ENCODE results near the gene DCC.

Gene DCC

DNA sequence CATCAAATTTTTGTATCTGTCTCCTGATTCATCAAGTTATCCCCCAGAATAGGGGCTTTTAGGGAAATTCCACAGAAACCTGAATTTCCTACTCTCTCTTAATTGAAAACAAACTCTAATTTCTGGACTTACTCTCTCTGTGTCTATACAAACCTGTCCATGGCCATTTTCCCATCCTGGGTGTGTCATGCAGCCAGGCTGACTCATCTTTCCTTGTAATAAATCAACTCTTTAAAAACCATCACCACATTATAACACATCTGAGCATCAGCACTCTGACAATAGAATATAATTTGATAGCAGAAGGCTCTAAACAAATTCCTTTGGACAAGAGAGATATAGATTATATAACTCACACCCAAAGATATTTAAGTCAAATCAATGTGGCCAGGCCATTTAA, 610.2 kb downstream of the DCC start:
- no peak for DNase-seq

DNA sequence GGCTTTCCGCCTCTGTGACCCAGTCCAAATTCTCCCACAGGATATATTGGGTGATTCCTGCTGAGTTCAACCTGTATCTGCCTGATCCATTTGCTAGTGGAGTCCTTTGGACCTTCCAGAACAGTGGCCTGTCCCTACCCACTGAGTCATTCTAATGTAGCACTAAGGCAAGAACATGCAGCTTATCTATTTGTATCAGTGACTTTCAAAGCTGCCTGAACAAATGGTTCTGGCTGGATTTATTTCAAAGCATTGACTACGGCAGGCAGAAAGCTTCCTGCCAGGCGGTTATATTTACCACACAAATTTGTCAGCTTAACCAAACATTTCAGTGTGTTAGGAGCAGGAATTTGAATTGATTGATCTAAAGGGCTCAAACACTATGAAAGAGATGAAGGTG, 613.4 kb downstream of the DCC start:
- DNase-seq: no peak

DNA sequence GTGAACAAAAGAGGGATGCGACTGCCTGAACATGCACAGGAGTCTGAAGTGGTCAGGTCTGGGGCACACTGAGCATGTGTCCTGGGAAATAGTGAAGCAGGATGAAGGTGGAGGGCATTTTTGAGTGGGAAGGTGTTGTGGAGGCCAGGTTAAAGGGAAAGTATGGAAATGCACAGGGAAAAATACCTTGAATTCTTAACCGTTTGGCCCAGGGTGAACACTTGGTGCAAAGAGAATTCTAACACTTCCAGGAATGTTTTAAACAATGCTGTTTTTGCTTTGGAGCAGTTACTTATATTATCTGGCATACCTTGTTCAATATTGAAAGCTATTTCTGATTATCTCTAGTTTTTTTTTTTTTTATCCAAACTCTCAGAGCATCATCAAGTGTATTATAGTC, 623.5 kb downstream of the DCC start:
- DNase-seq: no peak

DNA sequence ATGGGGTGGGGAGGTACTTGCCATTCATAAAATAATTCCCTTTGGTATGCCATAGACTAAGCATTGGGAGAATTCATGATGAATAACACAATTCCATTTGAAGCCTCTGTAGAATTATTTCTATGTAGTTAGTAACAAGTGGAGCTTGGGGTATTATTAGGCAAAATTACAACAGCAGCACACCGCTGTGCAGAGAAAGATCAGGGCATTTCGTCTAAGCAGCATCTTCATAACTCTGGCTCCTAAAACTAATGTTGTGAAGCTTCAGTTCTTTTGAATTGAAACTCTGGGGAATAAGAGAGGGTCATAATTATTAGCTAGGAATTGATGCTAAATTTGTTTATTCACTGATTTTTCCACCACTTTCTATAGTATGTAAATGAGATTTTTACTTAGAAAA, 630.7 kb downstream of the DCC start:
- DNase-seq: no peak

DNA sequence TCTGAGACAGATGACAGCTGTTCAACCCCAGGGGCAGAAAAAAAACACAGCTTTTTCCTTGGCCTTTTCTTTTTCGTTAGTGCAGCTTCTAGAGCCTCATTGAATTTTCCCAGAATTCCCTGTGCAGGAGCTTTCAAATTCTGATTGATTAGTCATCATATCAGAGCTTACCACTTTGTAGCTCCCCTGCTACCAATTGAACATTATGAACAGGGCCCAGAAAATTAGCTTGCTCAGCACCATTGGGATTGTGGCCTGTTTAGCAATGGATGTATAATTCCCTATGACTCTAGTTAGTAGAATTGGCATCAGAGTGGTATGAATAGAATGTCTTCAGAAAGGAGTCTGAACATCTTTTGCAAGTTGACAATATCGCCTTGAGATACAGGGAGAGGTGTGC, 631.1 kb downstream of the DCC start:
- no peak for DNase-seq

DNA sequence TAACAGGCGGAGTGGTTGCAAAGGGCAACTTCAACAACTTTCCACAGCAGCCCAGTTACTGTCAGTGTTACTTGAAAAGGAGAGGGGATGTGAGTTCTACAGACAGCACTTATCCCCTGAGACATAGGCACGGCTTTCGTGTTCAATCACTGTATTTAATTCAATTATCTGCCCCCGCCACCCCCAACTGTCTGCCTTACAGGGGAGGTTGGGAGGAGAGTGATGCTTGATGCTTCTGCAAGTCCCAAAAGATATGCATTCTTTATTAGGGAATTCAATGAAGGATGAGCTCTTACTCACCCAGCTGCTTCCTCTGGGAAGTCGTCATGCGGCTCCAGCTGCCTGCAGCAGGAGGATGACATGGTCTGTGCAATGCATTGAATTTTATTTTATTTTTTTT, 639.9 kb downstream of the DCC start:
- DNase-seq: no peak

DNA sequence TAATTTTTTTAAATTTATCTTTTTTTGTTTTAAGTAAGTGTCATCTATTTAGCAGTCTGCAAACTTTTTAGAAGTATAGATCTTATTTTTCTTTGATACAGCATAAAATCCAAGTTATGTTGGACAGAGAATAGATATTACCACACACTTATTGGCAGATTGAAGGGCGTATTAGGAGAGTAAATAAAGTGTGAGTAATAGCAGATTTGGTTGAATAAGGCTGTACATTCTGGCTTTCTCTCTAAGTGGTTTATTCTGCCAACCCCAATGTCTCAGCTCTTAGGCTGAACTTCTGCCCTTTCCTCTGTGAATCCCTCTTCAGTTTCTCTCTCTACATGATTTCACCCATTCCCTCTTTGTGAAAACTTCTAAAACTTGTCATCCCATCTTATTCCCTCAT, 651.2 kb downstream of the DCC start:
- no peak for DNase-seq

DNA sequence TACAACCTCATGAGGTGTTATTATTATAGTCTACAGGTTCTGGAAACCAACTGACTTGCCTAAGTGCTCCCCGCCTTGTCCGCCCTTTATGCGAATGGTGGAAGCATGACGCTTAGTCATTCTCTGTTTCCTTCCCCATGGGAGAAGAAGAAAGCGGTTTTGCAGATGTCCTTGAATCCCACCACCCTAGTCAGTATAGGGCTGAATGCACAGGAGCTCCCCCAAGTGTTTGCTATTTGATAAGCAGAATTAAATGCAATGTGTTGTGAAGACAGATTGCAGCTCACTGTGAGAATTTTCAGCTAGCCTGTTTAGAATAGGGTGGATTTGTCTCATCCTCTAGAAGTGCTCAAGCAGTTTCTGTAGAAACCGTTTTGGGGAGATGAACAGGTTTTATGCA, 652.0 kb downstream of the DCC start:
- no peak for DNase-seq

DNA sequence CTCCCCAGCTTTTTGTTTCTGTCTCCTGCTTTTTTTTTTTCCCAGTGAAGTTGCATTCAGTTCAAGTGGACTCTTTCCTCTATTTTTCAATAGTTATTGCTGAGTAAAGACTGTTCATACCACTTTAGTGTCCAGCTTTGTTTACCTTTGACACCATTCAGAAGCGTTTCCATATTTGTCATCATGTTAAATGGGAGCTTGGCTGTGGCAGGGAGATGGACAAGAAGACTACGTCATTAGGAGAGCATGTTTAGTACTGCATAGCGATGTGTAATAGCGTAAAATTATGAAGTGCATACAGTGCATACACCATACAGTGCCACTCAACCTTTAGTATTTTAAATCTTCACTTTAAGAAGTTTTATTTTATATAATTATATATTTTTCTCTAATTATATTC, 655.9 kb downstream of the DCC start:
- no peak for DNase-seq

DNA sequence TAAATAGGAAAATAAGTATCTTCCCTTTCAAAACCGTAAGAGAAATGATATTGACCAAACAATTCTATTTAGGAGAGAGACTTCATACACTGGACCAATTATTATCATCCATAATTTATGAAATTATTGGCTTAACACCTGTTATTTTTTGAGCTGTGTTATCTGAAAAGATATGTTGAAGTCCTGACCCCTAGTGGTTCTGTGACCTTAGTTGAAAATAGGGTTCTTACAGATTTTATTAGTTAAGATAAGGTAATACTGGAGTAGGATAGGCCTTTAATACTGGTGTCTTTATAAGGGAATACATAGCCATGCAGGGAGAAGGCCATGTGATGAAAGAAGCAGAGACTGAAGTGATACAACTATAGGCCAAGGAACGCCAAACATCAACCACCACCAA, 659.6 kb downstream of the DCC start:
- DNase-seq: no peak

DNA sequence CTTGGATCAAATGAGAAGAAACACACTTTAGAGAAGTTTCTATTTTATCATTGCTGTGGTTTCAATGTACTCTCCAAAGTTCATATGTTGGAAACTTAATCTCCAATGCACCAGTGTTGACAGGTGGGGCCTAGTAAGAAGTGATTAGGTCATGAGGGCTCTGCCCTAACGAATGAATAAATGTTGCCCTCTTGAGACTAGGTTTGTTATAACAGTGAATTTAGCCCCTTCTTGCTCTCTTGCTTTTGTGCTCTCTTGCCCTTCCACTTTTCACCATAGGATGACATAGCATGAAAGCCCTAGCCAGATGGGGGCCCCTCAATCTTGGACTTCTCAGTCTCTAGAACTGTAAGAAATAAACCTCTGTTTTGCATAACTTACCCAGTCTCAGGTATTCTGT, 664.8 kb downstream of the DCC start:
- no peak for DNase-seq

DNA sequence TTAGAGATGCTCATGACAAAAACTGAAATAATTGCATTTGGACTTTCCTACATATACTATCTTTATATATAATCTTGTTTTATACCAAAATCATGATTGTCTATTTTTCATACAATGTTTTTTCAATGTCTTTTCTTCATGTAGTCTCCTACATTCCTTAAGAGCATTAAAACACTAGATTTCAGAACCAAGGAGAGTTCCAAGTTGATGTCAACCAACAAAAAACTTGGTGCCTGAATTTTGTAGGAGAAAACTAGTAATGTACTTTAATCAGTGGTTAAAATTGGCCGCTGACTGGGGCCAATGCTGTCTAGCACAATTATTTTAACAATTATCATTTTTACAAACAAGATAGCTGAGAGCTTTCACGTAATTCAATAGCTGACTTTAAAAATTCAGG, 678.8 kb downstream of the DCC start:
- no peak for DNase-seq

DNA sequence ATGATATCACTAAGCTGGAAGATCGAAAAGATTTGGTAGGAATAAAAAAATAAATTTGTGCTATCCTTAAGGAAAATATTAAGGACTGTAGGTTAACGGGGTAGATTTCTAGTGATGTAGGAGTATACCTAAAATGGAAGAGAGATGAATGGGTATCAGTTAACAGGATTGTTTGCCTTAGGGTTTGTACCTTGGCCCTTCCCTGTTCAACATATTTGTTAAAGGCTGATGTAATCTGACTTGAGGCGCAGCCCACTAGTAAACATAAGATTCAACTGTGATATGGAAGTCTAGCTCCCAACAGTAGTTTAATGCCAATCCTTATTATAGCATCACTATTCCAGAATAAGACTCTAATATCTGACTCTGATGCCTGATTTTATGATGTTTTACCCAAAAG, 685.2 kb downstream of the DCC start:
- DNase-seq: no peak

DNA sequence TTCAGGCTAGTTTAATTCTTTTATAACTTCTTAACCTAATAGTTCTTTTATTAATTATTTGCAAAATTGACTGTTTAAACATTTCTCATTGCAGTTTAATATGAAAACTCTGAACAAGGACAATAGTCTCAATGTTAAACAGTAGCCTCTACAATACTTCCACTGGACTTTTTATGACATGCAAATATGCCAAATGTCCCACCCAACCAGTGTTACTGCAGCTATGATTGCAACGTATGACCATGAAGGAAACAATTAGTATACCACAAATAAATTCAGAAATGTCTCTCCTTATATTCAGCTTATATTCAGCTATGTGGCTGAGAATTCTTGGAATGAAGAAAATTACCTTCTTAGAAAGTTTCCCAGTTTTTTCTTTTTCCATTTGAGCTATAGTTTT, 688.6 kb downstream of the DCC start:
- no peak for DNase-seq

DNA sequence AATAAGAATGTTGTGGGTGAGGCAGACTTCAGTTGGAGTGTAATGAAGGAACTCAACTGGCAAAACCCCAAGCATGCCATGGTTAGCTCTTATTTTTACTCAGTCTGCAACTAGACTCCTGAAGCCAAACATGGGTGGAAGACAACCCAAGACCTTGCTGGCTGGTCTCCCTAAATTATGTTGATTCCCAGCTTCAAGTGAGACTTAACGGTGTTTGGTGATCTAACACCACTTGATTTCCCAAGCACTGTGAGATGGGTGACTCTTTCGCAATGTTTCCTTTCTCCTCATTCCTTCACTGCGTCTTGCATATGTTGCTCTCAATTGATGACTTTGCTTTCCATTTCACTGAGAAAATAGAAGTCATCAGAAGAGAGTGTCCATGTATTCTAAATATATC, 693.1 kb downstream of the DCC start:
- no peak for DNase-seq

DNA sequence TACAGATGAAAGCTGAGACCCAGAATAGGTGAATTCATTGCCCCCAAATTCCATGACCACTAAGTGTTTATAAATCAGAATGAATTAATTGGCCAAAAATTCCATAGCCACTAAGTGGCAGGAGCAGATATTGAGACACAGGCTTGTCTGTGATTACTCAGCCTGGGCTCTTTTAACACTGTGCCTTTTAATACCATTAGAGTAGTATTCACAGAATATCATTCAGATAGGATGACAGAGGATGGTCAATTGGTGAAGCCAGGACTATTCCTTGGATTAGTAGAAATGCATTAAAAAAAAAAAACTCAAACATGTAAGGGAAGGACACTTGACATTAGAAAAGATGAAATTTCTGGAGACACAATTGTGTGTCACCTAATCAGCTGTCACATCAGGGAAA, 698.6 kb downstream of the DCC start:
- no peak for DNase-seq

DNA sequence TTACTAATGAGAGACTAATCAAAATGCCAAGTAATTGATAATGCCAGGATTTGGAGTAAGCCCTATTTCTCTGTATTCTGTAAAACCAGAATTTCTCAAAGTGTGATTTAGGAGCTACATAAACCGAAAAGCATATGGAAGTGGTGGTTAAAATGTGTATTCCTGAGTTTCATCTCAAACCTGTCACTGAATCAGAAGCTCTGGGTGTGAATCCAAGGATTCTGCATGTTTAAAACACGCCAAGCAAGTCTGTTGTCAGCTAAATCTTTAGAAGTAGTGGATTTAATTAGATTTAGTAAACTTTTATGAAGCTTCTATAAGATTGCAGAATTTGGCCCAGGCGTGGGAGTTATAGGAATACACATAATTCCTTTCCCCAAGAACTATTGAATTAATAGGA, 700.3 kb downstream of the DCC start:
- DNase-seq: no peak

DNA sequence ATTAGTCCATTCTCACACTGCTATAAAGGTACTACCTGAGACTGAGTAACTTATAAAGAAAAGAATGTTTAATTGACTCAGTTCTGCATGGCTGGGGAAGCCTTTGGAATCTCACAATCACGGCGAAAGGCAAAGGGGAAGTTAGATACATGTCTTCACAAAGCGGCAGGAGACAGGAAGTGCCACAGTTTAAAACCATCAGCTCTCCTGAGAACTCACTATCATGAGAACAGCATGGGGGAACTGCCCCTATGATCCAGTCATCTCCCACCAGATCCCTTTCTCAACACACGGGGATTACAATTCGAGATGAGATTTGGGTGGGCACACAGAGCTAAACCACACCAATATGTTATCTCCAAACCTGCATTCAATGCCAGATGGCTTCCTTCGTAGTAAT, 716.1 kb downstream of the DCC start:
- no peak for DNase-seq

DNA sequence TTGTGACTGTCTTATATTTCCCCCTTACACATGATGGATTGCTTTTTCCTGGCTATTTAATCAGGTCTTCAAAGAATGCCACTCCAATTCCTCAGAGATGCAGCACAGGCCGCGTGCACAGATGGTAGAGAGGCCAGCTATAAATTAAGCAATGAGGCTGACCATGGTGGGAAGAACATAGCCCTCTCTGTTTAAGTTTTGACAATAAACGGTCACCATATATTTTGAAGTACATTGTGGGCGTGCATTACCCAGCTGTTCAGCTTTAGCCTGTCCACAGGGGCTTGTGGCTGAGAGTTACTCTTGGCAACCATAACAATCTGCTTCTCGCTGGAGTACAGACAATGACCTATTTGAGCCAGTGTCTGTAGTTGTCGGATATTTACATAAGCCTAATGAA, 730.8 kb downstream of the DCC start:
- no peak for DNase-seq

DNA sequence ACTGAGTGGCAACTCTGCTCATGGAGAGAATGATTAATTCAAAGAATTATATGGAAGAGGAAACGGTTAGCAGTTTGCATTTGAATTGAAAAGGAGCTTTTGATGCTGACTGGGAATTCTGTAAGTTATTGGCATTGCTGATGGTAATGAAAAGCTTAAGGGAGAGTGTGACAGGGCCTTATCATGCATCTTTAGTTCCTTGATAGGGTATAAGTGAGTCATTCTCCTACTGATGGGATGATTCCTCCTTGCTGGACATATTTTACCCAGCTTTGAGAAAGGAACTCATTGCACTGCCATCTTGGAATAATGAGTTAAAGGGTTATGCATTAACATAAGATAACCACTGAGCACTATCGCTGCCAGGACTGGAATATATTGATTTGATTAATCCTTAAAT, 740.7 kb downstream of the DCC start:
- no peak for DNase-seq

DNA sequence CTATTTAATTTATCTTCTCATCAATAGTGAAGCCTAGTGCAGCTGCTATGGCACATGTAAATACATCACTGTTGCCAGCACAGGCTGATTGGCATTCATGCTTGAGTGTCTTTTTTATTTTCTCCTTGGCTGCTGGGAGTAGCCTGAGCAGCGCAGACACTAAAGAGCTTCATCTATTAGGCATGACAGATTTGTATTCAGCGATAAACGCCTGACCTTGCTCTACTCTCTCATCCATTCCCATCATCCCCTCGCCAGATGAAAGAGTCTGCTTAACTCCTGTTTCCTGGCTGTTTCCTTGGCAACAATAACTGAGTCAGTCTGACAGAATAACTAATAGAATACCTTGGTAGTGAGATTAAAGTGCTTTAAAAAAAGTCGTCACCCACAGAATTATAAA, 753.6 kb downstream of the DCC start:
- DNase-seq: no peak

DNA sequence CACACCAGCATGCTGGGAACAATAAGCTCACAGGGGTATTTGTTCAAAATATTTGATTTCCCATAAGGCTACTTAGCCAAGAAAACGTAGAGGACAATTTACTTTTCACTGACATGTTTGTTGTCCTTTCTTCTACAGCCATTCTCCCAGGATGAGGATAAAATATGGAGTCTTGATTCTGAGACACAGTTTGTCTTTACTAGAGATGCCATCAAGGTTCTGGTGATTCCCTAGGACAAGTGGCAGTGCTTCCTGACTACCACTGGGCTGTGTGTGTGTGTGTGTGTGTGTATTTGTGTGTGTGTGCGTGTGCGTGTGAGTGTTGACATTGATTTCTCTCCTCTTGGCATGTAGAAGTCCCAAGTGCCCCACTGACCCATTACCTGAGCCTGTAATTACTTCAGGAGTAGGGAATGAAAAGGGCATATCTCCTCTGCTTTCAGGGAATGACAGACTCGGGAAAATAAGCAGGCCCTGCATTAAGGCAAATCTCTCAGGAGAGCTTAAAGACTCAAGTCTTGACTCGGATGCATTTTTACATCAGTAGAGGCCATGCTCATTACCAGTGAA, 761.6 kb downstream of the DCC start:
- DNase-seq: no peak

DNA sequence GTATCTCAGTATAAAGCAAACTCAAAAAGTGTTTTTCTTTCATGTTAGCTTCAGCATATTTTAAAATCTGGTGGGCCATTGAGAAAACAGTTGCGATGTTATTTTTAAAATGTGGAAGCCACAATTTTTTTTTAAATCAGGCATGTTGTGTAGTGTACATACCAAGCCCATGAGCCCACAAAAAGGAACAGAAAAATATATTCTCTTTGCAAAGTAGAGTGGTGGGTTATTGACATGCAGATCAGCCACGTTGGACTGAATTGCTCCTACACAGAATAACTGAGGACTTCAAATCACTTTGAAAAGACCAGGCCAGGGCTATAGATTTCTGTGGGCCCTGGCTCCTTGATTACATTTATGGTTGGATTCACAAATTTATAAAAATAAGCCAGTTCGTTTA, 774.4 kb downstream of the DCC start:
- no peak for DNase-seq

DNA sequence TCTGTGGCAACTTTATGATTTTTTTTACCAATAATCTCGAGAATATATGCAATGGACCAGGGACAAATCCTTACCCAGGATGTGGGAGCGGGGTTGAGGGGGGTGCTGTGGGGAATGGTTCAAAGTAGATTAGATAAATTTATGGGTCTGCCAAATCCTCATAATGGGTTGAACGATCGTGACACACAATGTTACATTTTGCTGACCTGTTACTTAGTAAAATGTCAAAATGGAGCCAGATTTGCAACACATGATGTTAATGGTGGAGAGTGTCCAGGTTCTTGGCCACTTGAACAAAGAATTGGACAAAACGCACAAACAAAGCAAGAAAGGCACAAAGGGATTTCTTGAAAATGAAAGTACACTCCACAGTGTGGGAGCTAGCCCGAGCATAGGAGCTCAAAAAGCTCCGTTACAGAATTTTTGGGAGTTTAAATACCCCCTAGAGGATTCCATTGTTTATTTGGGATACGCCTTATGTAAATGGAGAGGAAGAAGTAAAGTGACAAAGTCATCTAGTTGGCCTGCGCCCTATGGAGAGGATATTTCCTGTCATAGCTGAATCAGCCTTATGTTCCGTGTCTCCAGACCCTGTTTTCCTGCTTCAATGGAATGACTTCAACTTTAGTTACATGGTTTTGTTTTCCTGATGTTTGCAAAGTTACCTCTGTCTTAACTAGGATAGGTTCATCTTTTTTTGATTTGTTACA, 776.0 kb downstream of the DCC start:
- no peak for DNase-seq

DNA sequence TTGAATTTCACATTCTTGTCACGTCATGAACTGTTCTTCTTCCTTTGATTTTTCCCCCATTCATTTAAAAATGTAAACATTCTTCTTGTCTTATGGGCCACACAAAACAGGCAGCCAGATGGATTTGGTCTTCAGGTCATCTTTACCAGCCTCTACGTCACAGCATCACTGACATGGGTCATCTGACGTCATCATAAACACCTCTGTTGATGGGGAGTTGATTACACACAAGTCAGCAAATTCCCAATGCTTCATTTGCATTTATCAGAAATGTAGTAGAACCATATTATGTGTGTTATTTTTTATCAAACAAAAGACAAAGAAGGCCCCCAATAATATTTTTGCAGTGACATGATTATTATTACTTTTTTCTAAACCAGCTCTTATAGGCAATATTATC, 777.9 kb downstream of the DCC start:
- no peak for DNase-seq

DNA sequence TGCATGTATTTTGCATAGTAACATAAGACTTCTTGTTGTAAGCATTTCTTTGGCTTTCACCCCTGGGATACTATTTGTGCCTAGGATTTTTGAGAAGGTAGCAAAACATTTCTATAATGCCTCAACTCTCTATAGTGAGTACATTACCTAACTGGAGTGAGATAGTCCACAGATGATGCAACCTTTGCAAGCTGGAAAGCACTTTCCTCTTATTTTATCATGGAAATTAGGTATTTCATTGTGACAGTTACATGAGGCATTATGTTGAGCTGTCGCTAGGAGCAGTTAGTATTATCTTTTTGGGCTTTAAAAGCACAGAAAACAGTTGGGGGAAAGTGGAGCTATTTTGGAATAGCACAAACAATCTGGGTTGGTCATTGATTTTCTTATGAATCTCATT, 786.2 kb downstream of the DCC start:
- no peak for DNase-seq
